ENCODE results near the gene SYF2. TPM values are rescaled to one million over a fixed set of nuclear protein-coding genes. Genes with fewer than 3 reads are reported as not detected.

SYF2 gene
- total RNA-seq, 1 experiment from 2014 or later = 35.3 TPM

DNA sequence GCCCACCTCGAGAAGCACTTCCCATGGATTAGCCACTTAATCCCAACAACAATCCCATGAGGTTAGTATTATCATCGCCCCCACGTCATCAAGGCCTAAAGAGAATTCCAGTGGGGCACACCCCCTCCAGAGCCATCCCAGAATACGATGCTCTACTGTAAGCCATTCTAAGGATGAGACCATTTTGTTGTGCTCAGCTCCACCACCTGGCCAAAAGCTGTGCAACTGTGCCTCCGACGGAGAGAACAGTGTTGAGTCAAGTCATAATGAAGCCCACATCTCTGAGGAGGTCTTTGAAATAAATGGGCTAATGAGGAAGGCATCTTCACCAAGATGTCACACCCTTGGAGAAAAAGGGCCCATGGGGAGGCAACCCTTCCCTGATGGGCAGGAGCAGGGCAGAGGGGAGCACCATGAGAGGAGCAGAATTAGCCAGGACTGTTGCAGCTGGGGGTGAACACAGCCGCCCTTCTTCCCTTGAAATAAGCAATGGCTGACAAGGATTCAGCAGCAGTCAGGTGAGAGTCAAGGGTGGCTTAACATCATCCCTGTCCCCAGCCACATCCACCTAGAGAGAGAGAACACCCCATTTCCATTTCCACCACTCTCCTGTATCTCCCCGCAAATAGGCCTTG lies 14.6 kb downstream of the SYF2 start:
- no peak for TF ChIP-seq MAX (CRISPR knock-in tag; IDR thresholded peaks at IDR 0.05)
- no peak for TF ChIP-seq NR1H2 (CRISPR knock-in tag; IDR thresholded peaks at IDR 0.05)
- TF ChIP-seq RORB (CRISPR knock-in tag; IDR thresholded peaks at IDR 0.05) = no peak
- TF ChIP-seq SMAD4 (CRISPR knock-in tag; IDR thresholded peaks at IDR 0.05) = no peak
- no peak for TF ChIP-seq NFE2L1 (CRISPR knock-in tag; IDR thresholded peaks at IDR 0.05)
- TF ChIP-seq ZNF423 (CRISPR knock-in tag; IDR thresholded peaks at IDR 0.05) = no peak
- TF ChIP-seq ZNF121 (CRISPR knock-in tag; IDR thresholded peaks at IDR 0.05) = no peak
- TF ChIP-seq ZNF396 (CRISPR knock-in tag; IDR thresholded peaks at IDR 0.05; ENCODE audit: borderline replicate concordance) = no peak
- TF ChIP-seq PREB (CRISPR knock-in tag; IDR thresholded peaks at IDR 0.05; ENCODE audit: borderline replicate concordance) = no peak
- TF ChIP-seq ATF3 (CRISPR knock-in tag; conservative IDR thresholded peaks at IDR 0.05) = no peak
- no peak for TF ChIP-seq ATF1 (CRISPR knock-in tag; IDR thresholded peaks at IDR 0.05)
- TF ChIP-seq, protein P1, sequence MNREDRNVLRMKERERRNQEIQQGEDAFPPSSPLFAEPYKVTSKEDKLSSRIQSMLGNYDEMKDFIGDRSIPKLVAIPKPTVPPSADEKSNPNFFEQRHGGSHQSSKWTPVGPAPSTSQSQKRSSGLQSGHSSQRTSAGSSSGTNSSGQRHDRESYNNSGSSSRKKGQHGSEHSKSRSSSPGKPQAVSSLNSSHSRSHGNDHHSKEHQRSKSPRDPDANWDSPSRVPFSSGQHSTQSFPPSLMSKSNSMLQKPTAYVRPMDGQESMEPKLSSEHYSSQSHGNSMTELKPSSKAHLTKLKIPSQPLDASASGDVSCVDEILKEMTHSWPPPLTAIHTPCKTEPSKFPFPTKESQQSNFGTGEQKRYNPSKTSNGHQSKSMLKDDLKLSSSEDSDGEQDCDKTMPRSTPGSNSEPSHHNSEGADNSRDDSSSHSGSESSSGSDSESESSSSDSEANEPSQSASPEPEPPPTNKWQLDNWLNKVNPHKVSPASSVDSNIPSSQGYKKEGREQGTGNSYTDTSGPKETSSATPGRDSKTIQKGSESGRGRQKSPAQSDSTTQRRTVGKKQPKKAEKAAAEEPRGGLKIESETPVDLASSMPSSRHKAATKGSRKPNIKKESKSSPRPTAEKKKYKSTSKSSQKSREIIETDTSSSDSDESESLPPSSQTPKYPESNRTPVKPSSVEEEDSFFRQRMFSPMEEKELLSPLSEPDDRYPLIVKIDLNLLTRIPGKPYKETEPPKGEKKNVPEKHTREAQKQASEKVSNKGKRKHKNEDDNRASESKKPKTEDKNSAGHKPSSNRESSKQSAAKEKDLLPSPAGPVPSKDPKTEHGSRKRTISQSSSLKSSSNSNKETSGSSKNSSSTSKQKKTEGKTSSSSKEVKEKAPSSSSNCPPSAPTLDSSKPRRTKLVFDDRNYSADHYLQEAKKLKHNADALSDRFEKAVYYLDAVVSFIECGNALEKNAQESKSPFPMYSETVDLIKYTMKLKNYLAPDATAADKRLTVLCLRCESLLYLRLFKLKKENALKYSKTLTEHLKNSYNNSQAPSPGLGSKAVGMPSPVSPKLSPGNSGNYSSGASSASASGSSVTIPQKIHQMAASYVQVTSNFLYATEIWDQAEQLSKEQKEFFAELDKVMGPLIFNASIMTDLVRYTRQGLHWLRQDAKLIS (CRISPR knock-in tag; IDR thresholded peaks at IDR 0.05; ENCODE audit: borderline replicate concordance) = no peak
- no peak for TF ChIP-seq HMGXB4 (CRISPR knock-in tag; IDR thresholded peaks at IDR 0.05)
- no peak for TF ChIP-seq FOXK1 (CRISPR knock-in tag; IDR thresholded peaks at IDR 0.05)
- no peak for TF ChIP-seq PRRX2 (CRISPR knock-in tag; IDR thresholded peaks at IDR 0.05)
- no peak for TF ChIP-seq NR2C2 (CRISPR knock-in tag; IDR thresholded peaks at IDR 0.05)
- no peak for TF ChIP-seq IRF2 (CRISPR knock-in tag; IDR thresholded peaks at IDR 0.05; ENCODE audit: borderline replicate concordance, low read depth)
- Mint-ChIP-seq H3K9me3 (no peaks in the 10 kb centered on the region), H3K27ac (no peak overlapping the region), H3K4me1 (no peaks in the 10 kb centered on the region; the same call in 1 of the 2 replicates), H3K4me3 (no peak overlapping the region), H3K36me3 (peaks cover 13% of the 10 kb centered on the region), H3K27me3 (ENCODE audit: low read depth) (no peaks in the 10 kb centered on the region)
- ATAC-seq (peak; percentile 53), DNase-seq (ENCODE audit: low spot score) (no peak)
- POLR2A ChIA-PET = no interaction called here
- CTCF ChIA-PET = interaction anchor here (1.2 kb wide), 1 partner anchor 9 kb away, joined by 4 read pairs; no protein-coding TSS in a partner anchor

GRCh38 chr1:25217015-25217414 lies 15.3 kb downstream of the SYF2 start:
- H3K4me1 Mint-ChIP-seq = no peaks in the 10 kb centered on the region; the same call in 1 of the 2 replicates
- no peak overlapping the region for H3K4me3 Mint-ChIP-seq
- no peak for DNase-seq (ENCODE audit: low spot score)
- peaks cover 8% of the 10 kb centered on the region for H3K36me3 Mint-ChIP-seq
- H3K27me3 Mint-ChIP-seq (ENCODE audit: low read depth) = no peaks in the 10 kb centered on the region; the same call in 1 of the 2 replicates
- H3K27ac Mint-ChIP-seq = no peak overlapping the region
- POLR2A ChIA-PET = no interaction called here
- CTCF ChIA-PET = interaction anchor here (1.2 kb wide), 1 partner anchor 8 kb away, joined by 4 read pairs; no protein-coding TSS in a partner anchor
- no peaks in the 10 kb centered on the region for H3K9me3 Mint-ChIP-seq
- ATAC-seq = no peak
- no peak for TF ChIP-seq ZNF121 (CRISPR knock-in tag; IDR thresholded peaks at IDR 0.05)
- no peak for TF ChIP-seq PREB (CRISPR knock-in tag; IDR thresholded peaks at IDR 0.05; ENCODE audit: borderline replicate concordance)
- no peak for TF ChIP-seq HMGXB4 (CRISPR knock-in tag; IDR thresholded peaks at IDR 0.05)
- no peak for TF ChIP-seq AR (CRISPR knock-in tag; IDR thresholded peaks at IDR 0.05)
- TF ChIP-seq JAZF1 (CRISPR knock-in tag; IDR thresholded peaks at IDR 0.05) = no peak
- no peak for TF ChIP-seq SP1 (CRISPR knock-in tag; conservative IDR thresholded peaks at IDR 0.05)
- TF ChIP-seq GRHL2 (CRISPR knock-in tag; IDR thresholded peaks at IDR 0.05; ENCODE audit: insufficient replicate concordance, severe bottlenecking) = no peak
- no peak for TF ChIP-seq FOXJ3 (CRISPR knock-in tag; IDR thresholded peaks at IDR 0.05; ENCODE audit: borderline replicate concordance)

Measured in WTC11 (cell line).